Stimulated activated CD4-positive, alpha-beta T cell treated with anti-CD3 and anti-CD28 coated beads, Interleukin-4, amount 100 ng/mL, for 1 hour (primary cell): ENCODE measurements around the gene MARCHF11.

ENCODE experiments used
- DNase-seq: peaks from one replicate; pipeline ENCODE4 v3.0.0-alpha.2; 2020

Gene MARCHF11

DNA sequence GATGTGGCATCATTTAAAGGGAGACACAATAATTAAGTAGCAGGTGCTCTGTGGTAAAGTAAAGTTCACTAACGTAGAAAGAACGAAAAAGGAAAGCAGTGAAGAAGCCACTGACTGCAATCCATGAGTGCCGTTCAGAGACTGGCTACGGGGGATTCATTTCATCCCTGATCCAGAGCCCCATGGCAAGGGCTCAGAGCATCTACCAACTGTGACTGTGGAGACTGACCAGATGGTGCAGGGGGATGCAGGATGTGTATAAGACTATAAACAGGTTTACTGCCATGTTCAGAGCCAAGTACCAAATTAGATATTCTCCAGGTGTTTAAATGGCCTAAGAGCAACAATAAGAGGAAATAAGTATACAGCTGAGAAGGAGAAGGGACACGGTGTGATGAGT lies 47.7 kb downstream of the MARCHF11 start:
- DNase-seq, result no peak

DNA sequence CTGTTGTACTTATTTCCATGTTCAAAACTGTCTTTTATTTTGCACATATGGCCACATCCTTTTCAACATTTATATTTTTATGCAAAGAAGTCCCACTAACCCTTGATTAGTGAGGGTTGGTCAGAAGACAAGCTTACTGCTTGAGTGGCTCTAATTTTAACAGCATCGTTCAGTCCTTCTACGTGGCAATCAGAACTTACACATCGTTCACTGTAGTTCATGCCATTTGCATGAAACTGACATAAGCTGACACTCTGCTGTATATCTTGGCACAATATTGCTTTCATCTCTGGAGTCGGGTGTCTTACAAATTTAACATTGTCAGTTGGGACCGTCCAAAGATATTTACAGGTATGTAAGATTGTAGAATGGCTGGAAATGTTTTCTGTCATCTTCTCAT lies 50.6 kb downstream of the MARCHF11 start:
- DNase-seq, result no peak

DNA sequence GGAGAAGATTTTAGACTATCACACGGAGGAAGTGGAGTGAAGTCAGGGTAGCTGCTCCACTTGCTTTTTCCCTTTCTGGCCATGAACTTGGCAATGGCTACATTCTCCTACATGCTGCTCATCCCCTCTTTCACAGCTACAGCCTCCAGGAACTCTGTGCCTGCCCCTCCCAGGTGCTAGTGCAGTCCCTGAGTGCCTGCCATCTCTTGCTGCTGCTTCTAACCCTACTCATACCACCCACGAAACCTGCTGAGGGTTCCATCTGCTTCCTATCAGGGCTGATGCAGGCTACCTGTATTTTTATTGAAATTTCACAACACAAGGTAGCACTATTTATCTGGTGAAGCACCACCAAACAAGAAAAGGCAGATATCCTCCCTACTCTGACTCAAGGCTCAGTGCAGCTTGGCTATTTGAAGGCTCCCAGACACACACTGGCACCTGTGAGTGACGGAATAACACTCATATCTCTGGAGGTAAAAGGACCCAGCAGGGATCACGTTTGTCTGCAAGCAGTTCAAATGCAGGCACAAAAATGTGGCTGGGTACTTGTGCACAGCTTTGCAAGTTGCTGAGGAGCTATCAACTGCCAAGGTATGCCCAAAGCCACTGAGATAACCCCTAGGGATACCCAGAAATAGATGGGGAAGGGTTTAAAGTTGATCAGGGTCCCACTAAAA lies 51.6 kb downstream of the MARCHF11 start:
- DNase-seq, result no peak

DNA sequence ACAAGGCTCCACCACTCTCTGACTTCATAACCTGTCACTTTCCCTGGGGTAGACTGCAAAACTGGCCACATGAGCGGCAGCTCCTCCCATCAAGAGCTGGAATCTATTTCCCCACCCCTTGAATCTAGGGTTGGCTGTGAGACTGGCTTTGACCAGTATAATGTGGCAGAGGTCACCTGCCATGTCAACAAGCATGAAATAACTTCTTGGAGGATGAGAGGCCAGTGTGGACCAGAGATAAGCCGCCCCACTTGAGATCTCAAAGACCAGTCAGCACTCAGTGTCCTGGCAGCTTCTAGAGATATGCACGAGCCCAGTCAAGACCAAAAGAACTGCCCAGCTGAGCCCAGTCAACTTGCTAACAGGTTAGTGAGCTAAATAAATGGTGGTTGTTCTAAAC lies 59.0 kb downstream of the MARCHF11 start:
- no peak for DNase-seq

- DNase-seq, result no peak
These were observed 59.8 kb downstream of the MARCHF11 start for GRCh38 chr5:16119790-16120189.

DNA sequence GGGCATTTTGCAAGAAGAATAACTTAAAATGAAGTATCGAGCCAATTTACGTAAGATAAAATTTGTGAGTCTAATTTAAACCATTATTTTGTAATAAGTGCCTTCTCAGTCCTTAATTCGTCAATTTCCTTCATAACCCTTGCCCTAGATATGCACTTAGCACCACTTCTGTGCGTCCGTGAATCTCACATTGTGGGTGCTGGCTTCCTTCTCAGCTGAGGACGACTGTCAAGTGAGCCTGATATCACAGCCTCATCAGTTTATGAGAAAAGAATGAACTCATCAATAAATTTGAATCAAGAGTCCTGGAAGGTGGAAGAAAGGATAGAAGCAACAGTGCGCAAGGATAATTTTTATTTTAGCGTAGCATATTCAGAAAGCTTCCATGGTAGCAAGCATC lies 64.5 kb downstream of the MARCHF11 start:
- no peak for DNase-seq

GRCh38 chr5:16108418-16108817 lies 71.2 kb downstream of the MARCHF11 start:
- DNase-seq, result no peak

DNA sequence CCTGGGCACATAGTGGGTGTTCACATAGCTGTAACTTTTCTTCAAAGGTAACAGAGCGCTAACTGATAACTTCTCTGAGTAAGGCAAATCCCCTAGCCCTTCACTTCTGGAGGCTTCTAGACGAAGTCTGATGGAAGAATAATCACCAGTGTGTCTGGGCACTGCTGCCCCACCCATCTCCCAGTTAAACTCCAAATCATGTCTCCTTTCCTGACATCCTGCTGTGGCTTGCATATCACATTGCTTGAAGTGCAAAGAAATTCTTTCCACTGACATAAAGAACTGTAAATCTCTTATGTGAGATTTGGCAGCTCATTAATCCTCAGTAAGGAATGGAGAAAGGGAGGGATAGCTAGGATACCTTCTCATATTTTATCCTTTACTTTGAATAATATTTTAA lies 74.6 kb downstream of the MARCHF11 start:
- no peak for DNase-seq

GRCh38 chr5:16095612-16096011 lies 84.0 kb downstream of the MARCHF11 start:
- no peak for DNase-seq

GRCh38 chr5:16090270-16090669 lies 89.3 kb downstream of the MARCHF11 start:
- DNase-seq, result no peak

DNA sequence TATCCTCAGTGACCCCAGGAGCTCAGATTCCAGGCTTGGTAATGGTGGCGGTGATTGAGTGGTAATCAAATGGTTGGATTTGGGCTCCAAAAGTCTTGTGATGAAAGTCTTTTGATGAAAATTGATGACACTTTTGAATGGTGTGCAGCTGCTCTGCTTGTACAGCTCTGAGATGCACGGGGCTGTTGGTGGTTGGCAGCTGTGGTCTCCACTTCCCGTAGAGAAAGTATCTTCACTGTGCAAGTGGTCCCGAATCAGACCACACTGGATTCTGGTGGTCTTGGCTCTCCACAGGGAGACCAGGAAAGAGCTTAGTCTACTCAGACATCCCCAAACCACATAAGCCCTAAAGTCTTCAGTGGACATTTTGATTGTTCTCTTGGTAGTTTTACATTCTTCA lies 96.6 kb downstream of the MARCHF11 start:
- DNase-seq, result no peak

GRCh38 chr5:16082053-16082452 lies 97.5 kb downstream of the MARCHF11 start:
- DNase-seq, result no peak

- DNase-seq, result no peak
These were observed 98.1 kb downstream of the MARCHF11 start for GRCh38 chr5:16081376-16081955.

GRCh38 chr5:16076657-16077056 lies 102.9 kb downstream of the MARCHF11 start:
- no peak for DNase-seq

DNA sequence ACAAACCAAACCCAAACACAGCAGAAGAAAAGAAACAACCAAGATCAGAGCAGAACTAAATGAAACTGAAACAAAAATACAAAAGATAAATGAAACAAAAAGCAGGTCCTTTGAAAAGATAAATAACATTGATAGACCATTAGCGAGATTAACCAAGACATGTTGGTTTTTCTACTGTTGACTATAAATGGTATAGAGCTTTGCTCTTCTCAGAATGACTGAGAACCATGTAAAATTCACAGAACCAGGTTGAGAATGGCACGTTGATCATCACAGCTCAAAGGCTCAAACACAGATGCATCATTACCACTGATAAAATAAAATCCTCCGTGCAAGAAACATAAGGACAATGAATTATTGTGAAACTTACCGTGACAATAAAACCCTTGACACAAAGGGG lies 105.2 kb downstream of the MARCHF11 start:
- DNase-seq, result no peak

DNA sequence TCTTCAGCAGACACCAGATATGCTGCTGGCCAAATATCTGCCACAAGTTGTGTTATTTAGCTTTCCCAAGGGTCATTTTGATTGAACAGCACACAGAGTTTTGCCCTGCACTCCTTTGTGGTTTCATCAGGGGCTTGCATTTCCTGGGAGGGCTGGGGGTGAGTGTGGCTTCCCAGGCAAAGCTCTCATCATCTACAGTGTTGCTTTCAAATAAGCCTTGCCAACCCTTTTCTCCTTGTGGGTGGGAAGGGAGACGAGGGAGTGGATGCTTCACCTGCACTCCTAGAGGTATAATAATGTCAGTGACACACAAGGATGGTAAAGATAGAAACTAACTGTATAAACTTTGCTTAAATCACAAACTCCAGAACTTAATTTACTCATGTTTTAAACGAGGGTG lies 107.0 kb downstream of the MARCHF11 start:
- DNase-seq, result no peak

DNA sequence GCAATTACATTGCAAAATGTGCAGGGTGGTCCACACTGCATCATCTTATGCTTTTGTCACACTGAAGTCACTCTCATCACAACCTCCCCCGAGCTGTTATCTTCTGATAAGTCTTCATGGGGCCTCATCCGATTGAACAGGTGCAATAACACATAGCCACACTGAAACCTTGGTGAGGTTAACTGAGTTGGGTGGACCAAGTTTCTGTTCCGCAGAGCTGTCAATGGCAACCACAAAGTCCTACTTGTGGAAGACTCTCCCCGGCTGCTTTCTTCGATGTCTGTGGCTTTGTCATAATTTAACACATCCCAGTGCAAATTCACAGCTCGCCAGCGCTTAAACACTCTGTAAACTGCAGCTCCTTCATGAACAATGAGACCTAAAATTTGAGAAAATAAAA lies 112.2 kb downstream of the MARCHF11 start:
- DNase-seq, result no peak

GRCh38 chr5:16066810-16067209 lies 112.8 kb downstream of the MARCHF11 start:
- DNase-seq, result no peak

- no peak for DNase-seq
These were observed 113.3 kb downstream of the MARCHF11 start for GRCh38 chr5:16066320-16066719.

- DNase-seq, result no peak
These were observed 113.8 kb downstream of the MARCHF11 start for GRCh38 chr5:16065831-16066230.

- no peak for DNase-seq
These were observed 115.3 kb downstream of the MARCHF11 start for GRCh38 chr5:16064135-16064893.

DNA sequence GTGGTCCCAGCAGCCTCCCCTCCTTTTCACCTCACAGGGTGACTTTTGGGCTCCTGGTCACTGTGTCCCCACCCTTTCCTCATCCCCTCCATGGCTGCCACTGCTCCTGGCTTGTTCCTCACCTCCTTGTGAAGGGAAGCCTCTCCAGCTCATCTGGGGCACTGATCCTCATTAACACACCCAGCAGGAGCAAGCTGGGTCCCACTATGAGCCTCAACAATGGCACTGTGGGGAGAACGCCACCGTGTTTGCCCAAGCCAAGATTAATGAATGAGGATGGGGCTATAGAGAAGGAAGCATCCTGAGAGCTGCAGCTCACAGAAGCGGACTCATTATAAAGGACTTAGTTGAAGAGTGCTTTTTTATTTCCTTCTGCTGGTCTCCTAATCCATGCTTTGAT lies 118.4 kb downstream of the MARCHF11 start:
- no peak for DNase-seq

GRCh38 chr5:16057277-16057676 lies 122.3 kb downstream of the MARCHF11 start:
- DNase-seq, result no peak

- DNase-seq, result no peak
These were observed 128.3 kb downstream of the MARCHF11 start for GRCh38 chr5:16051246-16051755.
